ENCODE data around the gene SLC39A1. TPM values are rescaled to one million over a fixed set of nuclear protein-coding genes. Genes with fewer than 3 reads are reported as not detected.

The SLC39A1 gene
- total RNA-seq, 2 experiments from 2014 or later, result 64.4 to 65.5 TPM

DNA sequence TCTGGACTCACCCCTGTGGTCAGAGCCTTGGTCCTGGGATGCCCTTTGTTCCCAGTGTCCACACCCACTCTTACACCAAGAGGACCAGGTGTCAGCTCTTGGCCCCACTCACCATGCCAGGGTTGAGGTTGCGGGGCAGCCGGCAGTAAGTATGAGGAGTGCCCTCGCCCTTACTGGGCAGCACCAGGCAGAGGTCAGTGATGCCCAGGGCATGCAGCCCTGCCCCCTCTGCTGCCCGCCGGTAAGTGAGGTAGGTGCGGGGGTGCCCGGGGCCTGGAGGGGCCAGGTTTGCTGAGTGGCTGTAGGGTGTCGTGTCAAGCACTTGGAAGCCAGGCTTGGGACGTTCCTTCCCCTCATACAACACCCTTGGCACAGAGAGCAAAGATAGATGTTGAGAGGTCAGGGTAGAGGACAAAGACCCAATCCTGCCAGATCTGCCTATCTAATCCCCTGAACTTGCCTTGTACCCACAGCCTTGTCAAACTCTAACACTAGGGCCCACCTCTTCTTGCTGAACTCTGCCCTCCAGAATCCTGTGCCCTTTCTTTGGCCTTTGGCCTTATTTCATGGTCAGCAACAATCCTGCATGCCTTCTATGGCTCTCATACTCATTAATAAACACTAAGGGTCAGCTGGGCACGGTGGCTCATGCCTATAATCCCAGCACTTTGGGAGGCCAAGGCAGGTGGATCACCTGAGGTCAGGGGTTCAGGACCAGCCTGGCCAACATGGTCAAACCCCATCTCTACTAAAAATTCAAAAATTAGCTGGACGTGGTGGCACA lies 20.4 kb downstream of the SLC39A1 start:
- H3K27ac Mint-ChIP-seq, result peak overlapping the region; percentile 34
- ATAC-seq (no peak), DNase-seq (no peak)
- ChIA-PET CTCF (interaction anchor here (0.5 to 4.1 kb wide), 7 partner anchors 12 to 334 kb away, joined by 3 to 24 read pairs (median 3); no protein-coding TSS in a partner anchor), POLR2A (interaction anchor here (3.6 kb wide), 1 partner anchor 20 kb away, joined by 24 read pairs; the partner anchor contains the start of gene GATAD2B)
- H3K9me3 Mint-ChIP-seq (ENCODE audit: low read depth), result no peaks in the 10 kb centered on the region
- no peaks in the 10 kb centered on the region for H3K27me3 Mint-ChIP-seq
- intact Hi-C loops (cut with DNase I, micrococcal nuclease), result no loop called here
- peaks cover 48% of the 10 kb centered on the region for H3K36me3 Mint-ChIP-seq (ENCODE audit: low read depth)
- peaks cover 24% of the 10 kb centered on the region for H3K4me1 Mint-ChIP-seq
- H3K4me3 Mint-ChIP-seq, result no peak overlapping the region

GRCh38 chr1:153941826-153942725 lies 21.3 kb downstream of the SLC39A1 start:
- H3K27ac Mint-ChIP-seq, result no peak overlapping the region
- no peaks in the 10 kb centered on the region for H3K9me3 Mint-ChIP-seq (ENCODE audit: low read depth)
- peaks cover 24% of the 10 kb centered on the region for H3K4me1 Mint-ChIP-seq
- intact Hi-C loops (cut with DNase I, micrococcal nuclease), result no loop called here
- ChIA-PET POLR2A (no interaction called here), CTCF (interaction anchor here (0.7 kb wide), 1 partner anchor 335 kb away, joined by 3 read pairs; no protein-coding TSS in a partner anchor)
- no peak for DNase-seq
- ATAC-seq, result no peak
- no peaks in the 10 kb centered on the region for H3K27me3 Mint-ChIP-seq
- H3K4me3 Mint-ChIP-seq, result no peak overlapping the region
- peaks cover 54% of the 10 kb centered on the region for H3K36me3 Mint-ChIP-seq (ENCODE audit: low read depth)

DNA sequence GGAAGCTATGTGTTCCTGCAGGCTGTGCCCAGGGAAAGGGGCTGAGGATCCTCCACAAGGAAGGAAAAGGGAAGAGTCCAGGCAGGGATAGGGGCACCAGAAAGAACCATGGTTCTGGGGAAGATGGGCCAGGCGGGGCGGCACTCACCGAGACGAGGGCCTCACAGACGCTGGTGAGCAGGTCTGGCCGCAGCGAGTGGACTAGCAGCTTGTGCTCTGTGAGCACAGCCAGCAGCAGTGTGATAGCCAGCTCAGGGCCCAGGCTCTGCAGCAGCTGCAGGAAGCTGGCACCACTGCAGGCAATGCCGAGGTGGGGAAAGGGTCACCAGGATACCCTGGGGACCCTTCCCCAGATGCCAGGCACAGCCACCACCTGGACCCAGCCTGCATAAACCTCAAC lies 22.6 kb downstream of the SLC39A1 start:
- no peak overlapping the region for H3K4me3 Mint-ChIP-seq
- H3K4me1 Mint-ChIP-seq, result peaks cover 20% of the 10 kb centered on the region
- no peaks in the 10 kb centered on the region for H3K9me3 Mint-ChIP-seq (ENCODE audit: low read depth)
- no peaks in the 10 kb centered on the region for H3K27me3 Mint-ChIP-seq
- H3K36me3 Mint-ChIP-seq (ENCODE audit: low read depth), result peaks cover 64% of the 10 kb centered on the region
- ChIA-PET POLR2A (interaction anchor here (0.6 to 1.3 kb wide), 2 partner anchors 17 to 149 kb away, joined by 3 to 5 read pairs; no protein-coding TSS in a partner anchor), CTCF (interaction anchor here (0.5 to 0.7 kb wide), 4 partner anchors 75 to 1582 kb away, joined by 3 read pairs; no protein-coding TSS in a partner anchor)
- DNase-seq (no peak), ATAC-seq (no peak)
- no peak overlapping the region for H3K27ac Mint-ChIP-seq
- intact Hi-C loops (cut with DNase I, micrococcal nuclease), result no loop called here

- ChIA-PET POLR2A (no interaction called here), CTCF (interaction anchor here (0.6 to 1.2 kb wide), 4 partner anchors 14 to 117 kb away, joined by 3 to 4 read pairs (median 3); no protein-coding TSS in a partner anchor)
- Mint-ChIP-seq H3K27ac (no peak overlapping the region), H3K9me3 (ENCODE audit: low read depth) (no peaks in the 10 kb centered on the region), H3K27me3 (no peaks in the 10 kb centered on the region), H3K4me3 (no peak overlapping the region), H3K36me3 (ENCODE audit: low read depth) (peaks cover 65% of the 10 kb centered on the region), H3K4me1 (peaks cover 14% of the 10 kb centered on the region)
- no peak for DNase-seq
- no peak for ATAC-seq
- intact Hi-C loops (cut with DNase I, micrococcal nuclease), result no loop called here
These were observed 23.9 kb downstream of the SLC39A1 start for GRCh38 chr1:153939476-153939875.

DNA sequence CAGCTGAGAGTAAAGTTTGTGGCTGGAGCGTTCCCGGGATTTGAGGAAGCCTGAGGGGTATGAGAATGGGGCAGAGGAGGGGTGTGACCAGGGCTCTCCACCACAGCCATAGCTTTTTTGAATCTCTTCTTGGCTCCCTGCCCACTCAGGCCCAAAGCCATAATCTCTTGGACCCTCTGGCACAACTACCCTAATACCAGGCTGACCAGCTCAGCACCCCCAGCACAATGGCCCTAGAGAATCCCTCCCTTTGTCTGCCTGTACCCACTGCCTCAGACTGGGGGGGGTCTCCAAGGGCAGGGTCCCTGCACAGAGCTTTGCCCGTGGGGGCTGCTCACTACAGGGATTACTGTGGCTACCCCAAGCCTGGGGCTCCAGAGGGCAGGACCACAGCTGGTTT lies 24.3 kb downstream of the SLC39A1 start:
- ATAC-seq (no peak), DNase-seq (no peak)
- H3K4me3 Mint-ChIP-seq, result no peak overlapping the region
- H3K27ac Mint-ChIP-seq, result no peak overlapping the region
- H3K27me3 Mint-ChIP-seq, result no peaks in the 10 kb centered on the region
- peaks cover 67% of the 10 kb centered on the region for H3K36me3 Mint-ChIP-seq (ENCODE audit: low read depth)
- H3K4me1 Mint-ChIP-seq, result peaks cover 10% of the 10 kb centered on the region
- no peaks in the 10 kb centered on the region for H3K9me3 Mint-ChIP-seq (ENCODE audit: low read depth)
- CTCF ChIA-PET, result no interaction called here
- POLR2A ChIA-PET, result no interaction called here
- intact Hi-C loops (cut with DNase I, micrococcal nuclease), result no loop called here

DNA sequence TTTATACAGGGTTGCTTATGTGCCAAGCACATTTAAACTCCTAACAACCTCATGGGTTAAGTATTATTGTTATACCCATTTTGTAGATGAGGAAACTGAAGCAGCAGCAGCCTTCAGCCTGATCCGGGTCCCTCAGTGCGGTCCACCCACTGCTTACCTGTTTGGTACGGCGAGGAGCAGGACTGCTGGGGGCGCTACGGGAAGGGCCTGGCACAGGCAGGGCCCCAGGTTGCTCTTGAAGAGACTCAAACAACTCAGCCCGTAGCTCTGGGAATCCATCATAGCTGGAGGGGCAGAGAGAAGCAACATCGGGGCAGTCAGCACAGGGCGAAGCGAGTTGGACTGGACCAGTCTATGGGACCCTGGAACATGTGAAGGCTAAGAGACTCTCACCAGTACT lies 26.0 kb downstream of the SLC39A1 start:
- intact Hi-C loops (cut with DNase I, micrococcal nuclease), result no loop called here
- Mint-ChIP-seq H3K4me3 (no peak overlapping the region), H3K27me3 (no peaks in the 10 kb centered on the region), H3K36me3 (ENCODE audit: low read depth) (peaks cover 59% of the 10 kb centered on the region), H3K9me3 (ENCODE audit: low read depth) (no peaks in the 10 kb centered on the region), H3K4me1 (no peaks in the 10 kb centered on the region), H3K27ac (no peak overlapping the region)
- DNase-seq (no peak), ATAC-seq (no peak)
- ChIA-PET CTCF (no interaction called here), POLR2A (no interaction called here)

GRCh38 chr1:153936011-153936802 lies 27.1 kb downstream of the SLC39A1 start:
- intact Hi-C loops (cut with DNase I, micrococcal nuclease), result no loop called here
- Mint-ChIP-seq H3K27ac (no peak overlapping the region), H3K9me3 (ENCODE audit: low read depth) (no peaks in the 10 kb centered on the region), H3K4me1 (no peaks in the 10 kb centered on the region), H3K27me3 (no peaks in the 10 kb centered on the region), H3K4me3 (no peak overlapping the region), H3K36me3 (ENCODE audit: low read depth) (peaks cover 59% of the 10 kb centered on the region)
- CTCF ChIA-PET, result no interaction called here
- POLR2A ChIA-PET, result no interaction called here
- no peak for ATAC-seq
- no peak for DNase-seq

DNA sequence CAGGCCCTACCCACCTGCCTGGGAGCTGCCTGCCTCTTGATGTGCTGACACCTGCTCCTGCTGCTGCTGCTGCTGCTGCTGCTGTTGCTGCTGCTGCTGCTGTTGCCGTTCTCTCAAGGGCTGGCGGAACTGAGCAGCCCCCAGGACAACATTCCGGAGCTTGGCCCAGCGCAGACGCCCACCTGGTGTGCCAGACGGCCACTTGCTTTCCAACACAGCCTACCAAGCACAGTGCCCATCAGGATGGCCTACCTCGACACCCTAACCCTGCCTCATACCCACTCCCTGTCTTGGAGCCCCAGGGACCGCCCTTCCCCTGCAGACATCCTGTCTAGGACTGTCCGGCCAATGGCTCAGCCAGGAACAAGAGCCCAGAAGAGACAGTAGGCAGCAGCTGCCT lies 28.6 kb downstream of the SLC39A1 start:
- peaks cover 54% of the 10 kb centered on the region for H3K36me3 Mint-ChIP-seq (ENCODE audit: low read depth)

DNA sequence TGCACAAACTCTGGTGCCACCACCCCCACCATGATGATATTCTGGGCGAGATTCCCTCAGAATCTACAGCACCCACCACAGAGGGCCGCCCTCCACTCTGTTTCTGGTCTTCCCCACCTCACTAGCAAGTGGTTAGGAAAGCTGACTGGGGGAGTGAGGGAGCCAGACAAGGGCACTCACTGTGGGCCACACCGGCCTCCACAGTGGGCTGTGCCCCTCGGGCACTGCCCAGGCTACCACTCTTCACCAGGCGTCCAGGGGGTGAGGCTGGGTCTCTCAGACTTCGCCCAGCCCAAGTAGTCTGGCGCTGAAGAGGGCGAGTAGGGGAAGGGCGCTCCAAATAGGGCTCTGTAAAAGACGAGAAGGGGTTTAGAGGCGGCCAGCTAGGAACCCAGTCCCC lies 29.4 kb downstream of the SLC39A1 start:
- POLR2A ChIA-PET, result no interaction called here
- H3K27me3 Mint-ChIP-seq, result no peaks in the 10 kb centered on the region
- intact Hi-C loops (cut with DNase I, micrococcal nuclease), result no loop called here
- no peaks in the 10 kb centered on the region for H3K9me3 Mint-ChIP-seq (ENCODE audit: low read depth)
- no peak overlapping the region for H3K27ac Mint-ChIP-seq
- no peaks in the 10 kb centered on the region for H3K4me1 Mint-ChIP-seq
- no peak for ATAC-seq
- H3K36me3 Mint-ChIP-seq (ENCODE audit: low read depth), result peaks cover 47% of the 10 kb centered on the region
- DNase-seq, result no peak
- CTCF ChIA-PET, result no interaction called here
- no peak overlapping the region for H3K4me3 Mint-ChIP-seq

More for the DNA sequence above, 28.6 kb downstream of the SLC39A1 start:
- POLR2A ChIA-PET, result no interaction called here
- no peaks in the 10 kb centered on the region for H3K27me3 Mint-ChIP-seq
- intact Hi-C loops (cut with DNase I, micrococcal nuclease), result no loop called here
- CTCF ChIA-PET, result interaction anchor here (0.9 kb wide), 1 partner anchor 14 kb away, joined by 3 read pairs; no protein-coding TSS in a partner anchor
- ATAC-seq (no peak), DNase-seq (no peak)
- no peak overlapping the region for H3K4me3 Mint-ChIP-seq
- no peaks in the 10 kb centered on the region for H3K9me3 Mint-ChIP-seq (ENCODE audit: low read depth)
- H3K27ac Mint-ChIP-seq, result no peak overlapping the region
- H3K4me1 Mint-ChIP-seq, result no peaks in the 10 kb centered on the region

DNA sequence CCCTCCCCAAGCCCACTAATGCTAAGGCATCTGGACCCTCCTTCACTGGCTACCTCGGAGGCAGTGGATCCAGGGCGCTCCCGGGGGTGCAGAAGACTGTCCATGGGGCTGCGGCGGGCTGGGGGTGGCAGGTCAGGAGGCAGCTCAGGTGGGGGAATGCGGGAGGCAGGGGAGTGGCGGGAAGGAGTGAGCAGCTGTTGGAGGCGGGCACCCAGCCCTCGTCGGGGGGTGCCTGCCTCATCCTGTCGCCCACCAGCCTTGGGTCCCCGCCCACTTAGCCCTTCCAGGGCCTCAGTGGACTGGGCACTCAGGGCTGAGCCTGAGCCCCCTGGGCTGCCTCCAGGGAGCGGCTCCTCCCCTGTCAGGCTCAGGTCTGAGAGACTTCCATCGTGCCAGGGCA lies 29.9 kb downstream of the SLC39A1 start:
- H3K4me3 Mint-ChIP-seq, result no peak overlapping the region
- H3K27me3 Mint-ChIP-seq, result no peaks in the 10 kb centered on the region
- H3K9me3 Mint-ChIP-seq (ENCODE audit: low read depth), result no peaks in the 10 kb centered on the region
- peaks cover 2% of the 10 kb centered on the region for H3K4me1 Mint-ChIP-seq
- H3K36me3 Mint-ChIP-seq (ENCODE audit: low read depth), result peaks cover 44% of the 10 kb centered on the region
- no peak overlapping the region for H3K27ac Mint-ChIP-seq
- ChIA-PET POLR2A (no interaction called here), CTCF (no interaction called here)
- intact Hi-C loops (cut with DNase I, micrococcal nuclease), result no loop called here
- ATAC-seq, result no peak
- no peak for DNase-seq
